ENCODE measurements around the gene NDST3. TPM values are rescaled to one million over a fixed set of nuclear protein-coding genes. Genes with fewer than 3 reads are reported as not detected.

Gene NDST3
- total RNA-seq, 3 donors from 2014 or later: 0.09 to 0.26 (median 0.12) TPM

GRCh38 chr4:118005883-118006282 lies 28.4 kb upstream of the NDST3 start:
- DNase-seq: no peak
- ATAC-seq: no peak
- H3K4me1 ChIP-seq (ENCODE audit: low read depth): no peaks in the 10 kb centered on the region
- H3K4me3 ChIP-seq: no peak overlapping the region
- H3K36me3 ChIP-seq (ENCODE audit: low read depth): no peaks in the 10 kb centered on the region
- TF ChIP-seq, protein P1, sequence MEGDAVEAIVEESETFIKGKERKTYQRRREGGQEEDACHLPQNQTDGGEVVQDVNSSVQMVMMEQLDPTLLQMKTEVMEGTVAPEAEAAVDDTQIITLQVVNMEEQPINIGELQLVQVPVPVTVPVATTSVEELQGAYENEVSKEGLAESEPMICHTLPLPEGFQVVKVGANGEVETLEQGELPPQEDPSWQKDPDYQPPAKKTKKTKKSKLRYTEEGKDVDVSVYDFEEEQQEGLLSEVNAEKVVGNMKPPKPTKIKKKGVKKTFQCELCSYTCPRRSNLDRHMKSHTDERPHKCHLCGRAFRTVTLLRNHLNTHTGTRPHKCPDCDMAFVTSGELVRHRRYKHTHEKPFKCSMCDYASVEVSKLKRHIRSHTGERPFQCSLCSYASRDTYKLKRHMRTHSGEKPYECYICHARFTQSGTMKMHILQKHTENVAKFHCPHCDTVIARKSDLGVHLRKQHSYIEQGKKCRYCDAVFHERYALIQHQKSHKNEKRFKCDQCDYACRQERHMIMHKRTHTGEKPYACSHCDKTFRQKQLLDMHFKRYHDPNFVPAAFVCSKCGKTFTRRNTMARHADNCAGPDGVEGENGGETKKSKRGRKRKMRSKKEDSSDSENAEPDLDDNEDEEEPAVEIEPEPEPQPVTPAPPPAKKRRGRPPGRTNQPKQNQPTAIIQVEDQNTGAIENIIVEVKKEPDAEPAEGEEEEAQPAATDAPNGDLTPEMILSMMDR (IDR thresholded peaks at IDR 0.05): no peak
- intact Hi-C loops (cut with DNase I, micrococcal nuclease): no loop called here
- no peaks in the 10 kb centered on the region for H3K9me3 ChIP-seq

- no peaks in the 10 kb centered on the region for H3K36me3 ChIP-seq (ENCODE audit: low read depth)
Measured at GRCh38 chr4:118012142-118012541, 22.1 kb upstream of the NDST3 start.

GRCh38 chr4:118014831-118015230 lies 19.5 kb upstream of the NDST3 start:
- Histone ChIP-seq H3K4me1 (ENCODE audit: low read depth) (no peaks in the 10 kb centered on the region), H3K9me3 (no peaks in the 10 kb centered on the region), H3K36me3 (ENCODE audit: low read depth) (no peaks in the 10 kb centered on the region), H3K4me3 (no peak overlapping the region)
- ATAC-seq (no peak), DNase-seq (no peak)
- intact Hi-C loops (cut with DNase I, micrococcal nuclease): no loop called here
- TF ChIP-seq, protein P1 (IDR thresholded peaks at IDR 0.05): no peak

More at GRCh38 chr4:118012142-118012541, 22.1 kb upstream of the NDST3 start:
- H3K4me3 ChIP-seq: no peak overlapping the region
- TF ChIP-seq, protein P1 (IDR thresholded peaks at IDR 0.05): no peak
- H3K4me1 ChIP-seq (ENCODE audit: low read depth): no peaks in the 10 kb centered on the region
- ATAC-seq: no peak
- intact Hi-C loops (cut with DNase I, micrococcal nuclease): no loop called here
- DNase-seq: no peak
- no peaks in the 10 kb centered on the region for H3K9me3 ChIP-seq

- intact Hi-C loops (cut with DNase I, micrococcal nuclease): no loop called here
- no peak for DNase-seq
- TF ChIP-seq, protein P1 (IDR thresholded peaks at IDR 0.05): no peak
- no peak overlapping the region for H3K4me3 ChIP-seq
- no peaks in the 10 kb centered on the region for H3K9me3 ChIP-seq
- H3K4me1 ChIP-seq (ENCODE audit: low read depth): no peaks in the 10 kb centered on the region
- H3K36me3 ChIP-seq (ENCODE audit: low read depth): no peaks in the 10 kb centered on the region
- no peak for ATAC-seq
Measured at GRCh38 chr4:118018381-118019145, 15.7 kb upstream of the NDST3 start.

GRCh38 chr4:118026806-118027205 lies 7.5 kb upstream of the NDST3 start:
- ATAC-seq: no peak
- Histone ChIP-seq H3K4me1 (ENCODE audit: low read depth) (no peaks in the 10 kb centered on the region), H3K36me3 (ENCODE audit: low read depth) (no peaks in the 10 kb centered on the region), H3K9me3 (no peaks in the 10 kb centered on the region), H3K4me3 (no peak overlapping the region)
- TF ChIP-seq, protein P1 (IDR thresholded peaks at IDR 0.05): no peak
- DNase-seq: no peak
- intact Hi-C loops (cut with DNase I, micrococcal nuclease): no loop called here

Data from mucosa of descending colon (tissue), 3 donors.